EH (cell line): ENCODE measurements around the gene RAN.
"Not testable (repeated sequence)": the region's sequence is repeated elsewhere in the genome, so short reads cannot be mapped to it uniquely, and the experiment has no call there.

Source experiments
- DNase-seq: peaks from one replicate; pipeline ENCODE4 v3.0.0-alpha.2; 2015; ENCODE audit warnings: low read depth

The RAN gene

GRCh38 chr12:130871286-130872178 lies at the start of gene RAN:
TSS of gene RAN (plus strand) at chr12:130872066. CDS start at chr12:130872594, 528 bp downstream.
- peak; percentile 93 for DNase-seq

- no peak for DNase-seq
Observed at GRCh38 chr12:130825771-130826150, 46.1 kb upstream of the RAN start.

GRCh38 chr12:130826151-130826801 lies 45.6 kb upstream of the RAN start:
- DNase-seq, result peak; percentile 72

- no peak for DNase-seq
Observed at GRCh38 chr12:130827432-130827831, 44.4 kb upstream of the RAN start.

- no peak for DNase-seq
Observed at GRCh38 chr12:130828895-130829294, 43.0 kb upstream of the RAN start.

GRCh38 chr12:130829391-130830245 lies 42.2 kb upstream of the RAN start:
- no peak for DNase-seq

GRCh38 chr12:130830246-130830551 lies 41.7 kb upstream of the RAN start:
- DNase-seq, result no peak

GRCh38 chr12:130831246-130831645 lies 40.6 kb upstream of the RAN start:
- no peak for DNase-seq

- no peak for DNase-seq
Observed at GRCh38 chr12:130831876-130832405, 39.9 kb upstream of the RAN start.

GRCh38 chr12:130832561-130833209 lies 39.2 kb upstream of the RAN start:
- DNase-seq, result peak; percentile 60

GRCh38 chr12:130835011-130835410 lies 36.9 kb upstream of the RAN start:
- no peak for DNase-seq

GRCh38 chr12:130835436-130835835 lies 36.4 kb upstream of the RAN start:
- no peak for DNase-seq

GRCh38 chr12:130838284-130838950 lies 33.4 kb upstream of the RAN start:
- DNase-seq, result peak; percentile 40

- DNase-seq, result peak; percentile 87
Observed at GRCh38 chr12:130838951-130839769, 32.7 kb upstream of the RAN start, which contains the start of gene STX2. TSS of gene STX2 (minus strand) at chr12:130839250. CDS start at chr12:130839099, 151 bp downstream.

GRCh38 chr12:130839770-130840404 lies 32.0 kb upstream of the RAN start:
- no peak for DNase-seq

GRCh38 chr12:130846369-130846768 lies 25.5 kb upstream of the RAN start:
- peak; percentile 51 for DNase-seq

GRCh38 chr12:130847112-130847511 lies 24.8 kb upstream of the RAN start:
- DNase-seq, result peak; percentile 60

- not testable (repeated sequence) for DNase-seq
Observed at GRCh38 chr12:130848105-130848504, 23.8 kb upstream of the RAN start.

- DNase-seq, result not testable (repeated sequence)
Observed at GRCh38 chr12:130848785-130849305, 23.0 kb upstream of the RAN start.
